Natural killer cell (primary cell): ENCODE results near the gene DIP2C. TPM values are rescaled to one million over a fixed set of nuclear protein-coding genes. Genes with fewer than 3 reads are reported as not detected.
"Not testable (repeated sequence)": the region's sequence is repeated elsewhere in the genome, so short reads cannot be mapped to it uniquely, and the experiment has no call there.

Source experiments
- ATAC-seq, 3 donors: fragments of 150-1000 bp in 2 of 3; fragments of 200-7000 bp in 1 of 3; cut with Tn5 transposase; 1 replicate in 1 of 3; 2 replicates in 2 of 3; pipeline ENCODE4 v1.10.0; 2021; ENCODE audit warnings: mild to moderate bottlenecking in 2 of 3, moderate library complexity in 2 of 3
- DNase-seq, 2 donors: peaks; one replicate each; pipeline versions ENCODE4 v3.0.0 to v3.0.0-alpha.2; 2013 to 2021; ENCODE audit warnings: mixed read lengths in 1 of 2
- H3K27ac ChIP-seq: one replicate; pipeline ENCODE4 v1.5.1; 2013; ENCODE audit warnings: mild to moderate bottlenecking, low read length
- H3K27me3 ChIP-seq: one replicate; pipeline ENCODE4 v1.6.1; 2013; ENCODE audit warnings: low read length; ENCODE audit not compliant: control insufficient read depth, insufficient read depth
- H3K36me3 ChIP-seq: one replicate; pipeline ENCODE4 v1.6.1; 2013; ENCODE audit warnings: low read length; ENCODE audit not compliant: control insufficient read depth, insufficient read depth
- H3K4me1 ChIP-seq: one replicate; pipeline ENCODE4 v1.6.1; 2013; ENCODE audit warnings: low read length; ENCODE audit not compliant: control insufficient read depth, insufficient read depth
- H3K4me3 ChIP-seq: one replicate; pipeline ENCODE4 v1.5.1; 2013; ENCODE audit warnings: low read length
- H3K9me3 ChIP-seq: one replicate; pipeline ENCODE4 v1.6.1; 2013; ENCODE audit warnings: low read length; ENCODE audit not compliant: control insufficient read depth, insufficient read depth
- H3K27ac Mint-ChIP-seq, 2 donors: one replicate each; pipeline ENCODE4 v1.8.0; 2022; ENCODE audit warnings: mild to moderate bottlenecking in 2 of 2, mixed read lengths in 2 of 2, moderate library complexity in 1 of 2
- H3K27me3 Mint-ChIP-seq, 2 donors: one replicate each; pipeline ENCODE4 v1.8.0; 2022; ENCODE audit warnings: low read depth in 2 of 2, mixed read lengths in 2 of 2
- H3K36me3 Mint-ChIP-seq: one replicate; pipeline ENCODE4 v1.8.0; 2022; ENCODE audit warnings: mixed read lengths
- H3K4me1 Mint-ChIP-seq, 2 donors: one replicate each; pipeline ENCODE4 v1.8.0; 2022; ENCODE audit warnings: mixed read lengths in 2 of 2
- H3K4me3 Mint-ChIP-seq: one replicate; pipeline ENCODE4 v1.8.0; 2022; ENCODE audit warnings: mild to moderate bottlenecking, moderate library complexity, mixed read lengths
- H3K9me3 Mint-ChIP-seq, 2 donors: one replicate each; pipeline ENCODE4 v1.8.0; 2022; ENCODE audit warnings: mixed read lengths in 2 of 2
- CTCF ChIP-seq: fragments of 200-600 bp; IDR thresholded peaks from one replicate; pipeline ENCODE4 v1.8.0; 2022; ENCODE audit warnings: antibody characterized with exemption
- WGBS: methylation state at CpG from one replicate; pipeline ENCODE4 v1.1.7; 2013; ENCODE audit warnings: missing lambda C conversion rate; ENCODE audit not compliant: insufficient coverage; 5-methylcytosine and 5-hydroxymethylcytosine counted together
- intact Hi-C: fragments of 100-400 bp; cut with micrococcal nuclease; formaldehyde crosslinking; loops from one replicate; pipeline ENCODE4 v1.14.2; 2022
- total RNA-seq, 4 donors: library from RNA; stranded (reverse); fragments of 120-200 nt in 1 of 4; gene quantifications; one replicate each; pipeline versions ENCODE4 v1.2.3 to v1.2.4, GENCODE V29; 2013 to 2022

Gene DIP2C
- total RNA-seq, 3 donors from 2014 or later (not counting 1 experiment from before 2014, with no cell fraction given) = 1.5 to 5.8 (median 3.8) TPM

- Mint-ChIP-seq H3K27me3 (peaks cover 2 to 4% of the 10 kb centered on the region in 2 donors), H3K36me3 (no peaks in the 10 kb centered on the region), H3K4me1 (peaks cover 21 to 26% of the 10 kb centered on the region in 2 donors), H3K27ac (no peak overlapping the region), H3K9me3 (no peaks in the 10 kb centered on the region), H3K4me3 (no peak overlapping the region)
- ATAC-seq = no peak
- Histone ChIP-seq H3K4me1 (peaks cover 25% of the 10 kb centered on the region), H3K36me3 (no peaks in the 10 kb centered on the region), H3K9me3 (no peaks in the 10 kb centered on the region), H3K27ac (no peak overlapping the region), H3K4me3 (no peak overlapping the region), H3K27me3 (no peaks in the 10 kb centered on the region)
- DNase-seq = no peak
- intact Hi-C loops = no loop called here
- no peak for TF ChIP-seq CTCF
- 59% methylated on average over 8 of the region's 8 CpGs for WGBS
Measured at GRCh38 chr10:515674-516073, 173.8 kb downstream of the DIP2C start.

GRCh38 chr10:514137-514671 is 175.3 kb downstream of the DIP2C start:
- Mint-ChIP-seq H3K36me3 (no peaks in the 10 kb centered on the region), H3K9me3 (no peaks in the 10 kb centered on the region), H3K27ac (no peak overlapping the region), H3K27me3 (no peaks in the 10 kb centered on the region), H3K4me1 (peaks cover 21 to 26% of the 10 kb centered on the region in 2 donors), H3K4me3 (peak overlapping the region; percentile 35)
- Histone ChIP-seq H3K27me3 (no peaks in the 10 kb centered on the region), H3K4me1 (peaks cover 27% of the 10 kb centered on the region), H3K9me3 (no peaks in the 10 kb centered on the region), H3K4me3 (no peak overlapping the region), H3K27ac (no peak overlapping the region), H3K36me3 (no peaks in the 10 kb centered on the region)
- WGBS = 89% methylated on average over 22 of the region's 22 CpGs
- no peak for TF ChIP-seq CTCF
- intact Hi-C loops = no loop called here
- ATAC-seq (peak in 1 of 3 donors; percentile 40), DNase-seq (no peak)

- peak overlapping the region; percentile 76 for H3K4me3 Mint-ChIP-seq
Measured at GRCh38 chr10:513393-513792, 176.1 kb downstream of the DIP2C start.

GRCh38 chr10:512661-513060 is 176.8 kb downstream of the DIP2C start:
- H3K4me1 ChIP-seq = peaks cover 27% of the 10 kb centered on the region
- H3K27ac ChIP-seq, intact Hi-C loops, H3K36me3 Mint-ChIP-seq, H3K27ac Mint-ChIP-seq, H3K9me3 Mint-ChIP-seq, ATAC-seq, H3K27me3 ChIP-seq, DNase-seq, H3K4me3 Mint-ChIP-seq, H3K27me3 Mint-ChIP-seq, H3K4me3 ChIP-seq, H3K36me3 ChIP-seq, H3K9me3 ChIP-seq: not testable (repeated sequence)
- H3K4me1 Mint-ChIP-seq = peaks cover 21 to 26% of the 10 kb centered on the region in 2 donors
- WGBS = 100% methylated on average over 3 of the region's 5 CpGs

More at GRCh38 chr10:513393-513792, 176.1 kb downstream of the DIP2C start:
- no peak overlapping the region for H3K27ac ChIP-seq
- no peaks in the 10 kb centered on the region for H3K27me3 ChIP-seq
- DNase-seq = no peak
- H3K4me3 ChIP-seq = no peak overlapping the region
- no peaks in the 10 kb centered on the region for H3K9me3 ChIP-seq
- no peaks in the 10 kb centered on the region for H3K27me3 Mint-ChIP-seq
- peaks cover 21 to 26% of the 10 kb centered on the region in 2 donors for H3K4me1 Mint-ChIP-seq
- no peaks in the 10 kb centered on the region for H3K36me3 ChIP-seq
- no peaks in the 10 kb centered on the region for H3K9me3 Mint-ChIP-seq
- 53% methylated on average over 17 of the region's 18 CpGs for WGBS
- H3K4me1 ChIP-seq = peaks cover 27% of the 10 kb centered on the region
- intact Hi-C loops = no loop called here
- no peak for TF ChIP-seq CTCF
- peak overlapping the region in 1 of 2 donors; percentile 76 for H3K27ac Mint-ChIP-seq
- H3K36me3 Mint-ChIP-seq = no peaks in the 10 kb centered on the region
- peak; percentile 33 to 53 (median 34) for ATAC-seq
